ENCODE data around the gene PRKAG1. TPM values are rescaled to one million over a fixed set of nuclear protein-coding genes. Genes with fewer than 3 reads are reported as not detected.
A peak's percentile ranks its signal among the peaks of the same experiment; 100 is the strongest.

Gene PRKAG1
- total RNA-seq, 1 experiment from 2014 or later, result 57.3 TPM

- H3K27me3 ChIP-seq (ENCODE audit: control insufficient read depth, insufficient read depth, low read length), result no peaks in the 10 kb centered on the region
- POLR2A ChIA-PET, result interaction anchor here (0.5 to 0.6 kb wide), 2 partner anchors 32 to 451 kb away, joined by 4 to 5 read pairs; no protein-coding TSS in a partner anchor
- ATAC-seq (no peak), DNase-seq (ENCODE audit: low read depth, low spot score) (no peak)
- TF ChIP-seq REST (IDR thresholded peaks at IDR 0.05; ENCODE audit: insufficient read depth in 1 of 2, low read depth in 2 of 2, low read length in 1 of 2), result no peak
- TF ChIP-seq POLR2AphosphoS5 (IDR thresholded peaks at IDR 0.05; ENCODE audit: low read depth, low read length), result no peak
- no peak for TF ChIP-seq SIN3A (IDR thresholded peaks at IDR 0.05; ENCODE audit: borderline replicate concordance, insufficient read depth, low read depth, low read length)
- TF ChIP-seq, protein P1, sequence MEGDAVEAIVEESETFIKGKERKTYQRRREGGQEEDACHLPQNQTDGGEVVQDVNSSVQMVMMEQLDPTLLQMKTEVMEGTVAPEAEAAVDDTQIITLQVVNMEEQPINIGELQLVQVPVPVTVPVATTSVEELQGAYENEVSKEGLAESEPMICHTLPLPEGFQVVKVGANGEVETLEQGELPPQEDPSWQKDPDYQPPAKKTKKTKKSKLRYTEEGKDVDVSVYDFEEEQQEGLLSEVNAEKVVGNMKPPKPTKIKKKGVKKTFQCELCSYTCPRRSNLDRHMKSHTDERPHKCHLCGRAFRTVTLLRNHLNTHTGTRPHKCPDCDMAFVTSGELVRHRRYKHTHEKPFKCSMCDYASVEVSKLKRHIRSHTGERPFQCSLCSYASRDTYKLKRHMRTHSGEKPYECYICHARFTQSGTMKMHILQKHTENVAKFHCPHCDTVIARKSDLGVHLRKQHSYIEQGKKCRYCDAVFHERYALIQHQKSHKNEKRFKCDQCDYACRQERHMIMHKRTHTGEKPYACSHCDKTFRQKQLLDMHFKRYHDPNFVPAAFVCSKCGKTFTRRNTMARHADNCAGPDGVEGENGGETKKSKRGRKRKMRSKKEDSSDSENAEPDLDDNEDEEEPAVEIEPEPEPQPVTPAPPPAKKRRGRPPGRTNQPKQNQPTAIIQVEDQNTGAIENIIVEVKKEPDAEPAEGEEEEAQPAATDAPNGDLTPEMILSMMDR (IDR thresholded peaks at IDR 0.05), result no peak
- TF ChIP-seq TCF7L2 (IDR thresholded peaks at IDR 0.05; ENCODE audit: low read depth, low read length), result no peak
- in situ Hi-C loops (cut with HindIII; ENCODE audit: low pct_unique_long_range_greater_than_20kb, low sequenced_read_pairs), result no loop called here
- no TSS peak for BruUV-seq (replicated peaks)
- H3K4me1 ChIP-seq (ENCODE audit: control insufficient read depth, insufficient read depth, low read length), result peaks cover 13% of the 10 kb centered on the region
- intact Hi-C loops (cut with micrococcal nuclease; ENCODE audit: unreplicated experiment), result no loop called here
- no peaks in the 10 kb centered on the region for H3K9me3 ChIP-seq (ENCODE audit: control insufficient read depth, insufficient read depth, low read depth, low read length)
- peaks cover 6% of the 10 kb centered on the region; the same call in 1 of the 2 replicates for H3K36me3 ChIP-seq (ENCODE audit: control insufficient read depth, insufficient read depth, low read length)
- no peak overlapping the region for H3K27ac ChIP-seq (ENCODE audit: low read length)
- CTCF ChIA-PET, result interaction anchor here (0.6 to 0.8 kb wide), 3 partner anchors 18 to 76 kb away, joined by 3 to 6 read pairs (median 4); no protein-coding TSS in a partner anchor
- no peak overlapping the region for H3K4me3 ChIP-seq (ENCODE audit: low read depth in 2 of 2, low read length in 2 of 2)
These were observed 3.4 kb downstream of the PRKAG1 start for GRCh38 chr12:49015196-49015595.

- intact Hi-C loops (cut with micrococcal nuclease; ENCODE audit: unreplicated experiment) (no loop called here), in situ Hi-C loops (cut with HindIII; ENCODE audit: low pct_unique_long_range_greater_than_20kb, low sequenced_read_pairs) (no loop called here)
- no TSS peak for BruUV-seq (replicated peaks)
- no peak overlapping the region for H3K4me3 ChIP-seq (ENCODE audit: low read depth in 2 of 2, low read length in 2 of 2)
- H3K27ac ChIP-seq (ENCODE audit: low read length), result no peak overlapping the region
- H3K36me3 ChIP-seq (ENCODE audit: control insufficient read depth, insufficient read depth, low read length), result peaks cover 6% of the 10 kb centered on the region; the same call in 1 of the 2 replicates
- TF ChIP-seq, protein P1 (IDR thresholded peaks at IDR 0.05), result peak; percentile 51
- TF ChIP-seq TCF7L2 (IDR thresholded peaks at IDR 0.05; ENCODE audit: low read depth, low read length), result no peak
- no peaks in the 10 kb centered on the region for H3K27me3 ChIP-seq (ENCODE audit: control insufficient read depth, insufficient read depth, low read length)
- no peak for ATAC-seq
- H3K4me1 ChIP-seq (ENCODE audit: control insufficient read depth, insufficient read depth, low read length), result peaks cover 8% of the 10 kb centered on the region
- no peak for DNase-seq (ENCODE audit: low read depth, low spot score)
- CTCF ChIA-PET, result interaction anchor here (0.8 kb wide), 1 partner anchor 18 kb away, joined by 3 read pairs; no protein-coding TSS in a partner anchor
- POLR2A ChIA-PET, result interaction anchor here (1.3 kb wide), 1 partner anchor 14 kb away, joined by 3 read pairs; no protein-coding TSS in a partner anchor
- H3K9me3 ChIP-seq (ENCODE audit: control insufficient read depth, insufficient read depth, low read depth, low read length), result no peaks in the 10 kb centered on the region
These were observed 4.0 kb downstream of the PRKAG1 start for GRCh38 chr12:49014547-49014946.

Measured in Panc1 (cell line).